CD14-positive monocyte (primary cell): ENCODE results near the gene CCNY. TPM values are rescaled to one million over a fixed set of nuclear protein-coding genes. Genes with fewer than 3 reads are reported as not detected.

Experiments
- DNase-seq, 3 donors: peaks; one replicate each; pipeline ENCODE4 v3.0.0-alpha.2; 2011 to 2022
- H2AFZ ChIP-seq: 2 replicates; pipeline ENCODE4 v1.6.0; 2012; ENCODE audit warnings: mild to moderate bottlenecking, low read depth, low read length, inconsistent platforms; ENCODE audit not compliant: insufficient read depth, poor library complexity, severe bottlenecking
- H3K27ac ChIP-seq, 2 donors: 1 replicate in 1 of 2; 2 replicates in 1 of 2; pipeline ENCODE4 v1.5.1; 2012 to 2013; ENCODE audit warnings: low read length in 2 of 2, control low read depth in 1 of 2, inconsistent platforms in 1 of 2, low read depth in 1 of 2, mild to moderate bottlenecking in 1 of 2
- H3K27me3 ChIP-seq, 2 donors: one replicate each; pipeline versions ENCODE4 v1.6.0 to v1.6.1; 2011 to 2013; ENCODE audit warnings: low read length in 2 of 2; ENCODE audit not compliant: control insufficient read depth in 2 of 2, insufficient read depth in 2 of 2
- H3K36me3 ChIP-seq, 2 donors: replicated peaks in 1 of 2; 1 replicate in 1 of 2; 2 replicates in 1 of 2; pipeline versions ENCODE4 v1.5.1 to v1.6.1; 2012 to 2013; ENCODE audit warnings: low read length in 2 of 2, control low read depth in 1 of 2, inconsistent platforms in 1 of 2, mild to moderate bottlenecking in 1 of 2; ENCODE audit not compliant: insufficient read depth in 2 of 2, control insufficient read depth in 1 of 2
- H3K4me1 ChIP-seq, 2 donors: 1 replicate in 1 of 2; 2 replicates in 1 of 2; pipeline versions ENCODE4 v1.5.1 to v1.6.1; 2012 to 2013; ENCODE audit warnings: low read length in 2 of 2, control low read depth in 1 of 2, inconsistent platforms in 1 of 2, mild to moderate bottlenecking in 1 of 2, moderate library complexity in 1 of 2; ENCODE audit not compliant: insufficient read depth in 2 of 2, control insufficient read depth in 1 of 2
- H3K4me2 ChIP-seq: replicated peaks from 2 replicates; pipeline ENCODE3; 2012; ENCODE audit warnings: low read length, moderate library complexity, mild to moderate bottlenecking; ENCODE audit not compliant: poor library complexity, severe bottlenecking; ENCODE audit errors: extremely low read depth
- H3K4me3 ChIP-seq, 3 experiments: fragments of 200-600 bp in 1 of 3; sonication (generic) in 1 of 3; replicated peaks in 1 of 3; 1 replicate in 2 of 3; 2 replicates in 1 of 3; pipeline ENCODE4 v1.5.1; 2011 to 2013; ENCODE audit warnings: low read length in 3 of 3, mild to moderate bottlenecking in 3 of 3, control low read depth in 2 of 3, low read depth in 2 of 3, inconsistent platforms in 1 of 3, moderate library complexity in 1 of 3
- H3K79me2 ChIP-seq: 2 replicates; pipeline ENCODE4 v1.6.0; 2012; ENCODE audit warnings: mild to moderate bottlenecking, control low read depth, inconsistent platforms, low read length, moderate library complexity; ENCODE audit not compliant: insufficient read depth
- H3K9ac ChIP-seq: 2 replicates; pipeline ENCODE4 v1.6.0; 2017; ENCODE audit warnings: low read length, mild to moderate bottlenecking; ENCODE audit not compliant: insufficient read depth, poor library complexity, severe bottlenecking
- H3K9me3 ChIP-seq, 2 donors: replicated peaks in 1 of 2; 1 replicate in 1 of 2; 2 replicates in 1 of 2; pipeline versions ENCODE4 v1.5.1 to v1.6.1; 2012 to 2013; ENCODE audit warnings: low read length in 2 of 2, control low read depth in 1 of 2; ENCODE audit not compliant: control insufficient read depth in 1 of 2, insufficient read depth in 1 of 2
- H4K20me1 ChIP-seq: 2 replicates; pipeline ENCODE4 v1.6.0; 2012; ENCODE audit warnings: mild to moderate bottlenecking, low read length, control low read depth, moderate library complexity; ENCODE audit not compliant: insufficient read depth
- H3K27ac Mint-ChIP-seq, 7 donors: one replicate each; pipeline ENCODE4 v1.8.0; 2020; ENCODE audit warnings: mild to moderate bottlenecking in 7 of 7, mixed read lengths in 7 of 7, moderate library complexity in 6 of 7, inconsistent platforms in 2 of 7
- H3K27me3 Mint-ChIP-seq, 3 donors: one replicate each; pipeline ENCODE4 v1.8.0; 2021 to 2022; ENCODE audit warnings: low read depth in 3 of 3, mild to moderate bottlenecking in 3 of 3, mixed read lengths in 3 of 3, moderate library complexity in 3 of 3, inconsistent platforms in 1 of 3
- H3K36me3 Mint-ChIP-seq, 2 donors: one replicate each; pipeline ENCODE4 v1.8.0; 2020; ENCODE audit warnings: mixed read lengths in 2 of 2, inconsistent platforms in 1 of 2, mild to moderate bottlenecking in 1 of 2
- H3K4me1 Mint-ChIP-seq: one replicate; pipeline ENCODE4 v1.8.0; 2020; ENCODE audit warnings: mild to moderate bottlenecking, mixed read lengths
- H3K4me3 Mint-ChIP-seq, 2 donors: one replicate each; pipeline ENCODE4 v1.8.0; 2020; ENCODE audit warnings: mild to moderate bottlenecking in 2 of 2, mixed read lengths in 2 of 2, moderate library complexity in 1 of 2
- H3K9me3 Mint-ChIP-seq, 7 donors: one replicate each; pipeline ENCODE4 v1.8.0; 2020 to 2022; ENCODE audit warnings: mixed read lengths in 7 of 7, mild to moderate bottlenecking in 6 of 7, moderate library complexity in 6 of 7, inconsistent platforms in 2 of 7
- WGBS: methylation state at CpG from one replicate; pipeline ENCODE4 v1.1.5; 2013; ENCODE audit warnings: missing lambda C conversion rate; ENCODE audit not compliant: insufficient coverage; 5-methylcytosine and 5-hydroxymethylcytosine counted together
- intact Hi-C, 2 donors: fragments of 100-400 bp; cut with micrococcal nuclease; formaldehyde crosslinking; loops; one replicate each; pipeline versions ENCODE4 v1.15.0 to v1.15.1; 2023
- polyA plus RNA-seq, 3 donors: library from polyadenylated mRNA; depleted of rRNA in 1 of 3; unstranded in 2 of 3; stranded (reverse) in 1 of 3; fragments of 300-500 nt in 2 of 3; fragments of >200 nt in 1 of 3; fragmentation: Illumina TruSeq in 2 of 3; gene quantifications; 1 replicate in 2 of 3; 2 replicates in 1 of 3; pipeline ENCODE4 v1.2.3, GENCODE V29; 2012 to 2021
- TF ChIP-seq, protein P1 (sequence below): fragments of 200-600 bp; IDR thresholded peaks from one replicate; pipeline ENCODE4 v1.8.0; 2022; ENCODE audit warnings: antibody characterized with exemption, mild to moderate bottlenecking

Gene CCNY
- polyA plus RNA-seq, 3 donors = 39.9 to 116 (median 64.8) TPM

DNA sequence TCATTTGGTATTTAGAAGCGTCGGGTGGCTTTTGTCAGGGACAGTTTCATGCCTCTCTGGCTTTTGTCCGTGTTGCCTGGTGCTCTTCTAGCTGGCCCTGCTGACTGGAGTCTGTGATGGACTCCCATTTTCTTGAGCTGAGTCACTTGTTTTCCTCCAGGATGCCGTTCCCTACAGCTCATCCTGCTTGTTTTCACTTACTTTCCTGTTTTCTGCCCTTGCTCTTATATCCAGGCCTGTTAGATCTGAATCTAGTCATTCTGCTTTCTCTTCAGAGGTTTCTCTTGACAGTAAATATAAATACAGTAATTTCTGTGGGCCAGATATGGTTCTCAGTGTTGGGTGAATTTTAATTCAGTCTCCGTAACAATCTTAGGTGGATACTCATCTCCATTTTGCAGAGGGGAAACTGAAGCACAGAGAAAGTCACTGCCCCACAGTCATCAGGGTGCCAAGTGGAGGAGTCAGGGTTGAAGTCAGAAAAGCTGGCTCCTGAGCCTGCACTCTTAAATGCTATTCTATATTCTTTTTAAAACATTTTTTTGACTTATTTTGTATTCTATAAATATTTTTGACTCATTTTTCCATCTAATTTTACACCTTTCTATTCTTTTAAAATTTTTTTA, 85.4 kb downstream of the CCNY start:
- no peak overlapping the region for H3K4me3 ChIP-seq
- H3K9ac ChIP-seq = no peak overlapping the region
- TF ChIP-seq, protein P1, sequence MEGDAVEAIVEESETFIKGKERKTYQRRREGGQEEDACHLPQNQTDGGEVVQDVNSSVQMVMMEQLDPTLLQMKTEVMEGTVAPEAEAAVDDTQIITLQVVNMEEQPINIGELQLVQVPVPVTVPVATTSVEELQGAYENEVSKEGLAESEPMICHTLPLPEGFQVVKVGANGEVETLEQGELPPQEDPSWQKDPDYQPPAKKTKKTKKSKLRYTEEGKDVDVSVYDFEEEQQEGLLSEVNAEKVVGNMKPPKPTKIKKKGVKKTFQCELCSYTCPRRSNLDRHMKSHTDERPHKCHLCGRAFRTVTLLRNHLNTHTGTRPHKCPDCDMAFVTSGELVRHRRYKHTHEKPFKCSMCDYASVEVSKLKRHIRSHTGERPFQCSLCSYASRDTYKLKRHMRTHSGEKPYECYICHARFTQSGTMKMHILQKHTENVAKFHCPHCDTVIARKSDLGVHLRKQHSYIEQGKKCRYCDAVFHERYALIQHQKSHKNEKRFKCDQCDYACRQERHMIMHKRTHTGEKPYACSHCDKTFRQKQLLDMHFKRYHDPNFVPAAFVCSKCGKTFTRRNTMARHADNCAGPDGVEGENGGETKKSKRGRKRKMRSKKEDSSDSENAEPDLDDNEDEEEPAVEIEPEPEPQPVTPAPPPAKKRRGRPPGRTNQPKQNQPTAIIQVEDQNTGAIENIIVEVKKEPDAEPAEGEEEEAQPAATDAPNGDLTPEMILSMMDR = no peak
- H3K9me3 Mint-ChIP-seq = no peaks in the 10 kb centered on the region
- no peak for DNase-seq
- no peaks in the 10 kb centered on the region for H3K27me3 ChIP-seq
- H3K9me3 ChIP-seq = no peaks in the 10 kb centered on the region
- peaks cover 48% of the 10 kb centered on the region for H3K4me1 Mint-ChIP-seq
- H3K36me3 ChIP-seq = peaks cover 0 to 14% of the 10 kb centered on the region in 2 donors
- H3K27ac Mint-ChIP-seq = peak overlapping the region in 4 of 7 donors; percentile 27 to 85 (median 54)
- 87% methylated on average over 4 of the region's 5 CpGs for WGBS
- no peaks in the 10 kb centered on the region for H3K4me1 ChIP-seq
- H3K4me2 ChIP-seq = no peak overlapping the region
- peaks cover 99% of the 10 kb centered on the region for H4K20me1 ChIP-seq
- intact Hi-C loops = no loop called here
- peaks cover 10 to 24% of the 10 kb centered on the region in 2 donors for H3K36me3 Mint-ChIP-seq
- H3K4me3 Mint-ChIP-seq = no peak overlapping the region
- peaks cover 98% of the 10 kb centered on the region for H3K79me2 ChIP-seq
- H3K27me3 Mint-ChIP-seq = no peaks in the 10 kb centered on the region
- H3K27ac ChIP-seq = peak overlapping the region in 1 of 2 donors; percentile 34
- no peak overlapping the region for H2AFZ ChIP-seq

DNA sequence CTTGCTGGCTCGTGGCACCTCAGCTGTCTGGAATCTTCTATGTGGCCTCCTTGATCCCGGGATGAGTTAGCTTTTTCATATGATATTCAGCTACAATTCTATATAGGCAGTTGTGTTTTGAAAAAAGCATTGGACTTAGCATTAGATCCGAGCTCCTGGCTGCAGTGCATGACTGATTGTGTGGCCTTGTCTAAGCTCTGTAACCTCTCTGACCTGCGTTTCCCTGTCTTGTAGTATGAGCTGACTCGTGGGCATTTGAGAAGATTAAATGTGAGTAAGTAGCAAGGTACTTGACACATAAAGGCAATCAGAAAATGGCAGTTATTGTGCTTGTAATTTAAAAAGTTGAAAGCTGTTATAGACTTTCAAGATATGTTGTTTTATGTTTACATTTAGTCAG, 85.9 kb downstream of the CCNY start:
- no peak overlapping the region for H3K4me3 Mint-ChIP-seq
- Histone ChIP-seq H3K36me3 (peaks cover 0 to 14% of the 10 kb centered on the region in 2 donors), H4K20me1 (peaks cover 99% of the 10 kb centered on the region), H3K27ac (no peak overlapping the region), H2AFZ (no peak overlapping the region), H3K4me2 (no peak overlapping the region), H3K4me3 (no peak overlapping the region), H3K79me2 (peaks cover 98% of the 10 kb centered on the region), H3K27me3 (no peaks in the 10 kb centered on the region), H3K9ac (no peak overlapping the region), H3K4me1 (no peaks in the 10 kb centered on the region), H3K9me3 (no peaks in the 10 kb centered on the region)
- peaks cover 10 to 24% of the 10 kb centered on the region in 2 donors for H3K36me3 Mint-ChIP-seq
- intact Hi-C loops = no loop called here
- TF ChIP-seq, protein P1 = no peak
- WGBS = 94% methylated on average over 2 of the region's 5 CpGs
- H3K4me1 Mint-ChIP-seq = peaks cover 48% of the 10 kb centered on the region
- H3K27ac Mint-ChIP-seq = no peak overlapping the region
- H3K27me3 Mint-ChIP-seq = no peaks in the 10 kb centered on the region
- no peak for DNase-seq
- H3K9me3 Mint-ChIP-seq = no peaks in the 10 kb centered on the region
